K562 (cell line): ENCODE measurements around the gene TMEM154. TPM values are rescaled to one million over a fixed set of nuclear protein-coding genes. Genes with fewer than 3 reads are reported as not detected.

ENCODE experiments used
- ATAC-seq: fragments of 200-7000 bp; cut with Tn5 transposase; 3 replicates; pipeline ENCODE4 v1.9.1; 2020; ENCODE audit warnings: moderate library complexity
- BruUV-seq: library from RNA; stranded (reverse); fragments of 400-500 nt; replicated peaks from 2 replicates; lab custom pipeline; 2021; lab: Mats Ljungman, UMichigan
- CTCF ChIA-PET: fragments of 300-600 bp; formaldehyde crosslinking; extraction: SDS; loops from one replicate; lab custom pipeline; 2021; ENCODE audit warnings: low intra/inter-chr PET ratio; lab: Yijun Ruan, JAX
- POLR2A ChIA-PET: fragments of 300-600, 350-650 bp; sonication (Branson Sonifier 250); formaldehyde crosslinking; extraction: SDS; loops from one replicate; lab custom pipeline; 2021; ENCODE audit warnings: antibody characterized with exemption, inconsistent platforms; lab: Yijun Ruan, JAX
- DNase-seq, 4 experiments: peaks; one replicate each; pipeline versions ENCODE4 v3.0.0 to v3.0.0-alpha.2; 2011 to 2018; ENCODE audit warnings: low spot score in 3 of 4, mixed read lengths in 3 of 4; ENCODE audit errors: extremely low read depth in 1 of 4
- FAIRE-seq: peaks from 2 replicates; lab custom pipeline; 2011; peaks lifted over from hg19 to GRCh38; lab: Jason Lieb, UNC
- H2AFZ ChIP-seq: 2 replicates; pipeline ENCODE4 v1.6.0; 2011; ENCODE audit warnings: low read depth, low read length, control low read depth, inconsistent platforms
- H3K27ac ChIP-seq: fragments of 200-600 bp; 3 replicates; pipeline ENCODE4 v1.8.0; 2011; ENCODE audit warnings: low read depth, mild to moderate bottlenecking, control low read depth, inconsistent platforms, low read length, moderate library complexity, mixed read lengths; ENCODE audit errors: extremely low read depth
- H3K27me3 ChIP-seq, 2 experiments: fragments of 300-600 bp in 1 of 2; 2 replicates in 1 of 2; 3 replicates in 1 of 2; pipeline versions ENCODE4 v1.6.0 to v1.8.0; 2011; ENCODE audit warnings: inconsistent platforms in 2 of 2, low read length in 2 of 2, mild to moderate bottlenecking in 1 of 2, mixed read lengths in 1 of 2, moderate library complexity in 1 of 2; ENCODE audit not compliant: control insufficient read depth in 2 of 2, insufficient read depth in 2 of 2
- H3K36me3 ChIP-seq: fragments of 300-600 bp; 3 replicates; pipeline ENCODE4 v1.8.0; 2011; ENCODE audit warnings: mild to moderate bottlenecking, low read length, inconsistent platforms; ENCODE audit not compliant: control insufficient read depth, insufficient read depth
- H3K4me1 ChIP-seq, 2 experiments: fragments of 200-600 bp in 1 of 2; replicated peaks in 1 of 2; 2 replicates in 1 of 2; 3 replicates in 1 of 2; pipeline versions ENCODE4 v1.5.1 to v1.8.0; 2011; ENCODE audit warnings: inconsistent platforms in 2 of 2, low read length in 2 of 2, mild to moderate bottlenecking in 1 of 2, mixed read lengths in 1 of 2, moderate library complexity in 1 of 2; ENCODE audit not compliant: control insufficient read depth in 2 of 2, insufficient read depth in 2 of 2
- H3K4me2 ChIP-seq: 2 replicates; pipeline ENCODE4 v1.6.1; 2011; ENCODE audit warnings: low read length, control low read depth, inconsistent platforms, mixed read lengths; ENCODE audit not compliant: insufficient read depth
- H3K4me3 ChIP-seq: fragments of 200-600 bp; sonication (generic), shearing (Covaris generic); 2 replicates; pipeline ENCODE4 v1.5.1; 2016; ENCODE audit warnings: control low read depth, inconsistent platforms
- H3K79me2 ChIP-seq: fragments of 200-600 bp; 3 replicates; pipeline ENCODE4 v1.8.0; 2011; ENCODE audit warnings: low read length, inconsistent platforms; ENCODE audit not compliant: control insufficient read depth, insufficient read depth
- H3K9ac ChIP-seq, 2 experiments: 2 replicates each; pipeline versions ENCODE4 v1.6.0 to v1.6.1; 2011; ENCODE audit warnings: low read depth in 2 of 2, low read length in 2 of 2, control low read depth in 1 of 2, inconsistent platforms in 1 of 2, mild to moderate bottlenecking in 1 of 2, mixed read lengths in 1 of 2; ENCODE audit not compliant: insufficient read depth in 1 of 2
- H3K9me1 ChIP-seq: one replicate; pipeline ENCODE4 v1.6.0; 2011; ENCODE audit warnings: inconsistent platforms, mild to moderate bottlenecking, low read length, moderate library complexity; ENCODE audit not compliant: control insufficient read depth, insufficient read depth
- H3K9me3 ChIP-seq: replicated peaks from 2 replicates; pipeline ENCODE4 v1.5.1; 2011; ENCODE audit warnings: low read depth, low read length, inconsistent platforms; ENCODE audit not compliant: control insufficient read depth, insufficient read depth
- H4K20me1 ChIP-seq: replicated peaks from 2 replicates; pipeline ENCODE4 v1.6.1; 2011; ENCODE audit warnings: low read length, inconsistent platforms, mixed read lengths; ENCODE audit not compliant: control insufficient read depth, insufficient read depth
- BACH1 ChIP-seq: fragments of 200-800 bp; sonication (Bioruptor generic); IDR thresholded peaks from 2 replicates; pipeline ENCODE4 v1.6.1; 2016; ENCODE audit warnings: missing genetic modification characterization, missing compliant biosample characterization
- DPF2 ChIP-seq: fragments of 450-650 bp; IDR thresholded peaks from 2 replicates; pipeline ENCODE4 v1.6.1; 2016
- MED1 ChIP-seq: sonication (generic); formaldehyde crosslinking; IDR thresholded peaks from 2 replicates; pipeline ENCODE4 v1.8.1; 2023; ENCODE audit warnings: missing genetic modification reagents, borderline replicate concordance
- POLR2AphosphoS2 ChIP-seq: IDR thresholded peaks from 2 replicates; pipeline ENCODE4 v1.6.1; 2012; ENCODE audit warnings: low read length, improper control_type of control experiment
- ZNF695 ChIP-seq: fragments of 450-650 bp; formaldehyde crosslinking; IDR thresholded peaks from 2 replicates; pipeline ENCODE4 v1.4.0; 2020; ENCODE audit warnings: mild to moderate bottlenecking, moderate library complexity
- WGBS: fragments of 100-300 bp; shearing (Covaris generic); methylation state at CpG from one replicate; pipeline ENCODE4 v1.1.6; 2016; ENCODE audit warnings: low coverage, mixed read lengths; ENCODE audit not compliant: insufficient coverage; ENCODE audit errors: missing lambda C conversion rate; 5-methylcytosine and 5-hydroxymethylcytosine counted together
- in situ Hi-C: fragments of 300-500 bp; cut with MboI; formaldehyde crosslinking; loops from 4 replicates; pipeline ENCODE4 v1.15.0; 2018; ENCODE audit warnings: inconsistent platforms, mixed read lengths
- intact Hi-C: fragments of 100-400 bp; cut with micrococcal nuclease; formaldehyde crosslinking; loops from 2 replicates; pipeline ENCODE4 v1.14.2; 2022
- polyA plus RNA-seq, 8 experiments: library from polyadenylated mRNA; depleted of rRNA in 4 of 8; stranded (reverse) in 5 of 8; unstranded in 3 of 8; fragments of >200 nt; fragmentation: Nextera tagmentation in 2 of 8; fragmentation: Illumina TruSeq in 1 of 8; extraction: Ambion mirVana in 2 of 8; extraction: Trizol in 1 of 8; gene quantifications; 2 replicates each; pipeline versions ENCODE4 v1.2.1 to v1.2.3, GENCODE V29; 2011 to 2014; ENCODE audit warnings: inconsistent platforms in 1 of 8, missing spikeins in 1 of 8
- total RNA-seq, 7 experiments: library from RNA; depleted of rRNA in 6 of 7; stranded (reverse); fragments of >200 nt in 6 of 7; fragmentation: Illumina TruSeq in 2 of 7; extraction: Trizol in 2 of 7; gene quantifications; 2 replicates each; pipeline versions ENCODE4 v1.2.1 to v1.2.3, GENCODE V29; 2011 to 2021; ENCODE audit warnings: low replicate concordance in 1 of 7
- TF ChIP-seq, protein P1 (sequence below): fragments of 150-350 bp; IDR thresholded peaks from 2 replicates; pipeline ENCODE4 v1.6.1; 2014; ENCODE audit warnings: low read depth, mild to moderate bottlenecking, low read length, borderline replicate concordance
- TF ChIP-seq, protein P2 (sequence below): fragments of 200-800 bp; sonication (Bioruptor generic); IDR thresholded peaks from 2 replicates; pipeline ENCODE4 v1.6.1; 2017; ENCODE audit warnings: missing genetic modification characterization, missing compliant biosample characterization

TMEM154 gene
- total and polyA plus RNA-seq, 9 of the 15 experiments (the other 6 are each of a cell fraction or from before 2014, with no cell fraction given), result 0.13 to 1.8 (median 0.58) TPM

DNA sequence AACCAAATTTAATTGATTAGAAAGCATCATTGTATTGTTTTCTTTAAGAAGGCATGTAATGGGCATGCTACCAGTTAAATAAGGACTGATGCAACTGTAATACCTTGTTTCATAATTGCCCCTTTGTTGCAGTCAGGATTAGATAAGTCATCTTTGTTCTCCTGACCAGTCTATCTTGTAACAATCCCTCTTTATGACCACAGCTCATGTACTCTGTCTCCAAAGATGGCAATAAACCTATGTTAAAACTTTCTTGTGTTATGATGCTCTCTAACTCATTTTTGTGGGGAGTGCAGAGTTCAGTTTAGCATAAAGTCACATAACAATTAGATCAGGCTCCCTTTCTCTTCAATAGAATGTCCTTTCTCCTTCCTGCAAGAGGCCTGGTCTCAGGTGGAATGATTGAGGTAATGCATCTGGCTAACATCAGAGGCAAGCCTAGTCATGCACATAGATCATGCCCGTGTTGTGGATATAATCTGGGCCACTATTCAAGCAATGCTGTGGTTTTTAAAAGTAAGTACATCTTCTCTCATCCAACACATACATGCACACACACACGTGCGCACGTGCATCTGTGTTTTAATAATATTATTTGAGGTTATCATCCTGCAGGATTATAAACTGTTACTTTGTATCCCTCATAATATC is 45.6 kb downstream of the TMEM154 start (continued):
- no peak for TF ChIP-seq MED1 (CRISPR knock-in tag)

DNA sequence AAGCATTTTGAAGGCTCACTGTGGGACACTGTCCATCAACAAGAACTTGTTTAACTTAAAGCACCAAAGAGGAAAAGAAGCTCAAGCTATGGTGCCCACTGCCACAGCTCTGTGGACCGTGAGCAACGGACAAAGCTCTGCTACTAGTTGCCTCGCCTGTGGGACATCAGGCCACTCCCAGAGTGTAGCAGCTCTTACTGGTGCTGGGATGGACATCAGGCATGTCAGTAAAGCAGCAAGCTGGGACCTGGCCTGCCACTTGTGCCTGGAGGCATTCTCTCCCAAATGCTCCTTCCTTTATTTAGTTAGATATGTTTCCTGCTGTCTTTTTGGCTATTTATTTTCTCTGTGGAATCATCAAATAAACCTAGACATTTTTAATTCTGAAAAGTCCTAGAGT is 46.7 kb downstream of the TMEM154 start:
- Histone ChIP-seq H3K27me3 (no peaks in the 10 kb centered on the region), H2AFZ (no peak overlapping the region), H3K4me2 (no peak overlapping the region), H3K36me3 (no peaks in the 10 kb centered on the region), H3K9ac (no peak overlapping the region), H4K20me1 (no peaks in the 10 kb centered on the region), H3K4me3 (no peak overlapping the region), H3K27ac (no peak overlapping the region), H3K9me1 (no peaks in the 10 kb centered on the region), H3K79me2 (no peaks in the 10 kb centered on the region), H3K9me3 (no peaks in the 10 kb centered on the region), H3K4me1 (no peaks in the 10 kb centered on the region)
- TF ChIP-seq DPF2, result no peak
- no peak for TF ChIP-seq ZNF695 (CRISPR knock-in tag)
- TF ChIP-seq POLR2AphosphoS2, result no peak
- TF ChIP-seq, protein P1, sequence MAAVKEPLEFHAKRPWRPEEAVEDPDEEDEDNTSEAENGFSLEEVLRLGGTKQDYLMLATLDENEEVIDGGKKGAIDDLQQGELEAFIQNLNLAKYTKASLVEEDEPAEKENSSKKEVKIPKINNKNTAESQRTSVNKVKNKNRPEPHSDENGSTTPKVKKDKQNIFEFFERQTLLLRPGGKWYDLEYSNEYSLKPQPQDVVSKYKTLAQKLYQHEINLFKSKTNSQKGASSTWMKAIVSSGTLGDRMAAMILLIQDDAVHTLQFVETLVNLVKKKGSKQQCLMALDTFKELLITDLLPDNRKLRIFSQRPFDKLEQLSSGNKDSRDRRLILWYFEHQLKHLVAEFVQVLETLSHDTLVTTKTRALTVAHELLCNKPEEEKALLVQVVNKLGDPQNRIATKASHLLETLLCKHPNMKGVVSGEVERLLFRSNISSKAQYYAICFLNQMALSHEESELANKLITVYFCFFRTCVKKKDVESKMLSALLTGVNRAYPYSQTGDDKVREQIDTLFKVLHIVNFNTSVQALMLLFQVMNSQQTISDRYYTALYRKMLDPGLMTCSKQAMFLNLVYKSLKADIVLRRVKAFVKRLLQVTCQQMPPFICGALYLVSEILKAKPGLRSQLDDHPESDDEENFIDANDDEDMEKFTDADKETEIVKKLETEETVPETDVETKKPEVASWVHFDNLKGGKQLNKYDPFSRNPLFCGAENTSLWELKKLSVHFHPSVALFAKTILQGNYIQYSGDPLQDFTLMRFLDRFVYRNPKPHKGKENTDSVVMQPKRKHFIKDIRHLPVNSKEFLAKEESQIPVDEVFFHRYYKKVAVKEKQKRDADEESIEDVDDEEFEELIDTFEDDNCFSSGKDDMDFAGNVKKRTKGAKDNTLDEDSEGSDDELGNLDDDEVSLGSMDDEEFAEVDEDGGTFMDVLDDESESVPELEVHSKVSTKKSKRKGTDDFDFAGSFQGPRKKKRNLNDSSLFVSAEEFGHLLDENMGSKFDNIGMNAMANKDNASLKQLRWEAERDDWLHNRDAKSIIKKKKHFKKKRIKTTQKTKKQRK, result no peak
- 0 out of 2 replicates have a peak, but pooled peaks have one; percentile 30 for TF ChIP-seq BACH1
- TF ChIP-seq, protein P2, sequence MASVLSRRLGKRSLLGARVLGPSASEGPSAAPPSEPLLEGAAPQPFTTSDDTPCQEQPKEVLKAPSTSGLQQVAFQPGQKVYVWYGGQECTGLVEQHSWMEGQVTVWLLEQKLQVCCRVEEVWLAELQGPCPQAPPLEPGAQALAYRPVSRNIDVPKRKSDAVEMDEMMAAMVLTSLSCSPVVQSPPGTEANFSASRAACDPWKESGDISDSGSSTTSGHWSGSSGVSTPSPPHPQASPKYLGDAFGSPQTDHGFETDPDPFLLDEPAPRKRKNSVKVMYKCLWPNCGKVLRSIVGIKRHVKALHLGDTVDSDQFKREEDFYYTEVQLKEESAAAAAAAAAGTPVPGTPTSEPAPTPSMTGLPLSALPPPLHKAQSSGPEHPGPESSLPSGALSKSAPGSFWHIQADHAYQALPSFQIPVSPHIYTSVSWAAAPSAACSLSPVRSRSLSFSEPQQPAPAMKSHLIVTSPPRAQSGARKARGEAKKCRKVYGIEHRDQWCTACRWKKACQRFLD (CRISPR knock-in tag), result 0 out of 2 replicates have a peak, but pooled peaks have one; percentile 1
- ATAC-seq, result peak; percentile 70
- FAIRE-seq, result no peak
- ChIA-PET POLR2A (interaction anchor here (0.6 to 0.7 kb wide), 2 partner anchors 11 to 45 kb away, joined by 3 read pairs; no protein-coding TSS in a partner anchor), CTCF (no interaction called here)
- no TSS peak for BruUV-seq
- intact Hi-C loops, result no loop called here
- in situ Hi-C loops, result no loop called here
- DNase-seq, result no peak
- 10% methylated on average over 3 of the region's 3 CpGs for WGBS
